ENCODE measurements around the gene USH2A.

Gene USH2A

GRCh38 chr1:215766521-215766920, 656.7 kb downstream of the USH2A start:
- DNase-seq = no peak

GRCh38 chr1:215765833-215766232, 657.4 kb downstream of the USH2A start:
- no peak for DNase-seq

- no peak for DNase-seq
Observed at GRCh38 chr1:215761446-215761845, 661.8 kb downstream of the USH2A start.

GRCh38 chr1:215754112-215754511, 669.1 kb downstream of the USH2A start:
- DNase-seq = no peak

- no peak for DNase-seq
Observed at GRCh38 chr1:215749414-215749813, 673.8 kb downstream of the USH2A start.

DNA sequence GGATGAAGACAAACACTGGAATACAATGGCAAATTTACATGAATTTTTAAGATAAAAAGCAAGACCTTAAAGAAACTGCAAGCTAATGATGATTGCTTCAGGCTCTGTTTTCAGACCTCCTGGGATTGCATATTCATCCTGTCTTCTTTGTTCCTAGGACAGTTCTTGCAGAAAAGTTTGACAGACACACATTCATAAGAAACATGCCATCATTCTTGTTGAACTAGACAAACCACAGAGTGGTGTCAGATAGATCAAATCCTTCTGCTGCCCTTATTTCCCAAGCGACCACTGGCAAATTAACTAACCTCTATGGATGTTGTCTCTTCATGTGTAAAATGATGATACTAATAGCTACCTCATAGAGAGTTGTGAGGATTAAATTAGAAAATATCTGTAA, 674.8 kb downstream of the USH2A start:
- no peak for DNase-seq

GRCh38 chr1:215744419-215744818, 678.8 kb downstream of the USH2A start:
- no peak for DNase-seq

DNA sequence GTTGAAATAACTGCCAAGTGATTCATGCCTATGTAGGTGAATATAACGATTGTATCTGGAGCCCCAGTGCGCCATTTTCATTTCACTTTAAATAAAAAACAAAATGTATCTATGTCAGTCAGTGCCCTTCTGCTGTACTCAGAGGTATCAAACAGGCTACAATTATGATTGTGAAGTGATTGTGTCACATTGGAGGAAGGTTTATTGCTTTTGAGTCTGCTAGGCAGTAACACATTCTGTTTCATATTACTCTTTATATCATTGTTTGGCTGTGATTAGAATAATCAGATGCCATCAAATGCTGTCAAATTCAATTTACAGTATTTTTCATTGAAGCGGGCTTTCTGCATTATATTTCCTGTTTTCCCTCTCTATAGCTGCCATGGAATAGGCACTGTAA, 684.2 kb downstream of the USH2A start:
- DNase-seq = no peak

GRCh38 chr1:215731699-215732098, 691.5 kb downstream of the USH2A start:
- DNase-seq = no peak

DNA sequence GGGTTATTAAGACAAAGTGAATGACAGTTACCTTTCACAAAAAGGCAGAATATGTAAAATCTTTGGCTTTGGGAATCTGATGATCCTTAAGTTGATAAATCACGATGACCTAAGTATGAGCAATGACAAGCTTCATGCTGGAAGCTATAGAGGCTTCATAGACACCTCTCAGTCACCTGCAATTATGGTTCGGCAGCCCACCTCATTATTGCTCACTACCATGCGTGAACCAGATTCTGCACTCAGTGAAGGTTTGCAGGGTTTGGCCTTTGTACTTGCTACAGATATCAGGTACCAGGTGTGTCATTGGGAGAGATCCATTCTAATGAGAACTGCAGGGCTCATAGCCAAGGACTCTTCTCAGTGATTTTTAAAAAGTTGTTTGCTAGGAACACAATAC, 692.6 kb downstream of the USH2A start:
- DNase-seq = no peak

- DNase-seq = no peak
Observed at GRCh38 chr1:215728169-215728568, 695.1 kb downstream of the USH2A start.

DNA sequence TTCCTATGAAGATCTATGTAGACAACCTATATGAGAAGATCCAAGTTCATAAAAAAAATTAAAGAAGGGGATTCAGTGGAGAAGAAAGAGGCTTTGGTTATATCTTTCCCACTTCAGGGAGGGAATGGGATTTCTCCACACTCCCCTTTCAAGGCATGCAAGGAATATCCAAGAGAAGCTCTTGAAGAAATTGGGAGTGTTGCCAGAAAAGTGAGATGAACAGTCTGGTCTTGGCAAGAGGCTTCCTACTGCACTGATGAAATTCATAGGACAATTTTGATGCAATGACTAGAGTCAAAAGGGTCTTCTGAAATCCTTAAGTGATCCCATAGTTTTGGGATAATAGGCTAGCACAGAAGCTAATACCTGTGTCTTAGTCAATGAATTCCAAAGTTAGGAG, 703.1 kb downstream of the USH2A start:
- no peak for DNase-seq

- DNase-seq = no peak
Observed at GRCh38 chr1:215719552-215719951, 703.7 kb downstream of the USH2A start.

DNA sequence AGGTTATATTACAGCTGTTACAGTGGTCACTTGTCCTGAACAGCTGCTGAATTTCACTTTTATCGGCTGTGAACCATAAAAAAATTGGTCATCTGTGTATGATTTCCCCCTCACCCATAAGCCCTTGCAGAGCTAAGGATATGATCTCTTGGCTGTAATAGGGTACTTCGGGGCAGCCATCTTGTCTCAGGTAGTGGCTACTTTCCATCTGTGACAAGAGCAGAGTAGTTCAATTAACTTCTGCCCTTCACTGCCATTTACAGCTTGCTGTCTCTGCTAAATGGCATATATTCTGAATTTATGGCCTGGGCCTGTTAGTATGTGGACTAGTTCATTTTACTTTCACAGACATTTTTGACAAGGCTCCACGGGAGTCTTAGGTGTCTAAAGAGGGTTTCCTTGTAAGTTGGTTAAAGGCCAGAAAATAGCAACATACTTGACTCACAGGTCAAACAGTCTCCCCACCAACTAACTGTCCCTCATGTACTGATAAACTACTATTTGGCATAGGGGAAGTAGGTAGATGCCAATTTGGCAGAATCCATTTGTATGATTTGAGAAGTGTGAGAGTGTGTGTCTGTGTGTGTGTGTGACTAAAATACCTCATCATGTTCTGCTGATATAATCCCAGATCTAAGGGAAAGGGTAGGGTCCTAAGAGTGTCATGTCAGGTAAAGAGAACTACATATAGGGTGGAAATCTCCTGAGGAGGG, 704.5 kb downstream of the USH2A start:
- DNase-seq = no peak

- DNase-seq = no peak
Observed at GRCh38 chr1:215717677-215718426, 705.4 kb downstream of the USH2A start.

DNA sequence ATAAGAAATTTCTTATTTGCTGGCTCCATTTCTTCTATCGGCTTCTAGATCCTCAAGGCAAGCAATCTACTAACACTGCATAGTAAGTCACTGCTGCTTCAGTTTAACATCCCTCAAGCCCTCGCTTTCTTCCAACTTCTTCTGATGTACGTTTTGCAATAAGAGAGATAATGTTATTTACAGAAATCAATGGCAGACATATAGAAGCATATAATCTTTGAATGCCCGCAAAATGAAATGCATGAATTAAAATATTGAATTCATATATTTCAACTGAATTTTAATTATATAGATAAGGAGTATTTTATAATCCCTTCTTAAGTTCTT, 712.4 kb downstream of the USH2A start:
- no peak for DNase-seq

DNA sequence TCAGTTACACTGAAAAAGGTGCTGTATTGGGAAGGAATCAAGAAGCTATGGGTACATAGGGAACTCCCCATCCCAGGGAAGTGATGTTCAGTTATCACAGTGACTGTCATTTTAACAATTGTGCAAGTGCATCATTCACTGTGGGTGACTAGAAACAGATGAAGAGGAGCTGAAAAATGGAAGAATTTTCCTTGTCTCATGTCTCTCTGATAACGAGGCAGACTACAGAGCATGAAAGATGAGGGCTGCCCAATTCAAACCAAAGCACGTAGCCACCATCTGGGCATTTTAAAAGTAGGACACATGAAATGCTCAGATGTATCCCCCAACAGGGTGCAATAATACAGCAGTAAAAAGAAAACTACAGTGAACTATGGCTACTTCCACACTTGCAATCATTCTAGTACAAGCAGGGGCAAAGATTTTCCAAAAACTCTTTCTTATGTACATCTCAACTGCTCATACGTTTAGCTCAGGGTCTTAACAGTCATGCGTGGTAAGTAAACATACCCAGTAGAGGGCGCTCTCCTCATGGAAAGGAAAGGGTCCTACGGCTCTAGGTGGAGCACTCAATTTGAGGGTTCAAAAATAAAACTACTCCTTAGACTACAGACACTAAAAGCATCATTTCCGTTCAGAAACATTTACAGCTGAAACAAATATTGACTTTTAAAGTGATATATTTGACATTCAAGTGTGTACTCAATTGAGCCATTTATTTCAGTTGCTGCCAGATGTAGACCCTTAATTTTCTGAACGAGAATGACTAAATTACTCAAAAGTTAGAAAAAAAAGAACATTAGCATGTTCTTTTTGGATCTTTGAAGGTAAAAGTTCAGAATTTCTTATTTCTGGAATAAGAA, 713.0 kb downstream of the USH2A start:
- DNase-seq = peak; percentile 84

GRCh38 chr1:215704089-215704860, 719.0 kb downstream of the USH2A start:
- no peak for DNase-seq

DNA sequence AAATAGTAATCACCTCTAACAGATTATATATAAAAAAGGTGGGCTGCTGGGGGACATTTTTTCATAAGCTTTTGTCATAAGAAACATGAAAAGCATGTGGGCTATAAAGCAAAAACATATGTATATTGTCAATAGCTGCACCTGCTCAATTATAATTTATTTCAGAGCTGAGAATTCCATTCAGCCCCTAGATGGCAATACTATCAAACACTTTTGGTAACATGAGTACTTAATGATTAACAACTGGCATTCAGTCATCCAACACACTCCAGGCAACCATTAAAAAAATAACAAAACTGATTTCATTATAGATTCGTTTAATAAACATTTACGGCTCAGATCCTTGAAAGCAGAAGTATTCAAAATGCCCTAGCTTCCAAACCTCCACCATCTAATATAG, 741.0 kb downstream of the USH2A start:
- DNase-seq = peak; percentile 46

DNA sequence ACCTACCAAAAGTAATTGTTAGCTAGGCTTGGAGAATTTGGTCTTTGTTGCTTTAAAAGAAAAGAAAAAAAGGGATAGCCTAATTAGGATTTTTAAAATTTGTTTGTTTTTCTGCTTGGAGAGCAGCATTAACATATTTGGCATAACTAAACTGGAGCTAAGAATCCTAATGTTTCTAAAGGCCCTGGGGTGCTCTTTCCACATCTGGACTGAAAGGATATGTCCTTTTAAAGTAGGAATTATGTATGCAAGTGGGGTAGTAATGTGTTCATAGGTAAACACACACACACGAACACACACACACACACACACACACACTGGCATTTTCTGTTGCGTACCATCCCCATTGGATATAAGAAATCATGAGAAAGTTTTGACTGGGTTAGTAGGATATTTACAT, 742.2 kb downstream of the USH2A start:
- no peak for DNase-seq

DNA sequence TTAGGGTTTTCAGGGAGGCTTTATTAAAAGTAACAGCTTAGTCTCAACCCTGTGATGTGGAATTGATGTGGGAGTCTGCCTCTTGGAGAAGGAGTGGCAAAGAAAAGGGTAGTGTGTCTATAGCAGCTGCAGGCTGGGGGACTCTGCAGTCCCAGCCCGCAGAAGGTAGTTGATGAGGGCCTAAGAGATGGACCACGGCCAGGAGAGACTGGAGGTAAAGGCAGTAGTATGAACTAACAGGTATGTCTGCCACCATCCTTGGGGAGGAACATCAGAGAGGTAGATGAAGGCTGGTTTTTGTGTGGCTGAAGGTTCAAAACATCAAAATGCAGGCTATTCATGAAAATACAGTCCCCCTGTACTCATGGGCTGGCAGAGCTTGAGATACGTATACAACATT, 744.0 kb downstream of the USH2A start:
- DNase-seq = no peak

GRCh38 chr1:215677112-215677511, 746.1 kb downstream of the USH2A start:
- DNase-seq = no peak

GRCh38 chr1:215673943-215674342, 749.3 kb downstream of the USH2A start:
- no peak for DNase-seq

All from NCI-H1092 treated with DMSO at 0.1 percent for 48 hours (cell line).